GM21619 (cell line): Measurements from ENCODE around the gene GATB.

ENCODE experiments used
- ATAC-seq: cut with Tn5 transposase; IDR thresholded peaks from one replicate; pipeline ENCODE4 v1.9.1; 2021; ENCODE audit not compliant: unreplicated experiment

The GATB gene

GRCh38 chr4:151656058-151656457 is 104.7 kb downstream of the GATB start:
- ATAC-seq = no peak

- no peak for ATAC-seq
Observed at GRCh38 chr4:151653548-151653918, 107.3 kb downstream of the GATB start.

GRCh38 chr4:151652841-151653547 is 107.8 kb downstream of the GATB start:
- ATAC-seq = no peak

- ATAC-seq = no peak
Observed at GRCh38 chr4:151651496-151651895, 109.3 kb downstream of the GATB start.

GRCh38 chr4:151649479-151649878 is 111.3 kb downstream of the GATB start:
- no peak for ATAC-seq

- no peak for ATAC-seq
Observed at GRCh38 chr4:151646322-151646721, 114.5 kb downstream of the GATB start.

- ATAC-seq = no peak
Observed at GRCh38 chr4:151644622-151645021, 116.2 kb downstream of the GATB start.

GRCh38 chr4:151643564-151643963 is 117.2 kb downstream of the GATB start:
- ATAC-seq = no peak

- ATAC-seq = no peak
Observed at GRCh38 chr4:151641983-151642382, 118.8 kb downstream of the GATB start.

GRCh38 chr4:151641167-151641566 is 119.6 kb downstream of the GATB start:
- ATAC-seq = no peak

- ATAC-seq = no peak
Observed at GRCh38 chr4:151640381-151640780, 120.4 kb downstream of the GATB start.

- ATAC-seq = no peak
Observed at GRCh38 chr4:151638295-151638858, 122.4 kb downstream of the GATB start.

GRCh38 chr4:151631349-151631748 is 129.5 kb downstream of the GATB start:
- ATAC-seq = no peak

- ATAC-seq = no peak
Observed at GRCh38 chr4:151629097-151629783, 131.6 kb downstream of the GATB start.

GRCh38 chr4:151628001-151628608 is 132.7 kb downstream of the GATB start:
- no peak for ATAC-seq

- no peak for ATAC-seq
Observed at GRCh38 chr4:151627491-151627890, 133.3 kb downstream of the GATB start.

GRCh38 chr4:151626751-151627150 is 134.1 kb downstream of the GATB start:
- ATAC-seq = no peak

GRCh38 chr4:151626228-151626627 is 134.6 kb downstream of the GATB start:
- no peak for ATAC-seq

- no peak for ATAC-seq
Observed at GRCh38 chr4:151624626-151625565, 135.9 kb downstream of the GATB start.
